ENCODE results near the gene MRPS12.
A peak's percentile ranks its signal among the peaks of the same experiment; 100 is the strongest.

The MRPS12 gene

GRCh38 chr19:38898788-38899446, 31.8 kb upstream of the MRPS12 start:
- Histone ChIP-seq H3K4me1 (ENCODE audit: insufficient read depth, poor library complexity, severe bottlenecking) (no peaks in the 10 kb centered on the region), H3K27ac (ENCODE audit: poor library complexity, severe bottlenecking) (no peak overlapping the region), H3K9me3 (ENCODE audit: severe bottlenecking) (no peaks in the 10 kb centered on the region), H3K27me3 (ENCODE audit: insufficient read depth, poor library complexity, severe bottlenecking) (no peaks in the 10 kb centered on the region), H3K4me3 (ENCODE audit: severe bottlenecking) (peak overlapping the region; percentile 66), H3K36me3 (ENCODE audit: low read depth) (no peaks in the 10 kb centered on the region)
- ATAC-seq (ENCODE audit: low read depth), result no peak
- TF ChIP-seq, protein P1, sequence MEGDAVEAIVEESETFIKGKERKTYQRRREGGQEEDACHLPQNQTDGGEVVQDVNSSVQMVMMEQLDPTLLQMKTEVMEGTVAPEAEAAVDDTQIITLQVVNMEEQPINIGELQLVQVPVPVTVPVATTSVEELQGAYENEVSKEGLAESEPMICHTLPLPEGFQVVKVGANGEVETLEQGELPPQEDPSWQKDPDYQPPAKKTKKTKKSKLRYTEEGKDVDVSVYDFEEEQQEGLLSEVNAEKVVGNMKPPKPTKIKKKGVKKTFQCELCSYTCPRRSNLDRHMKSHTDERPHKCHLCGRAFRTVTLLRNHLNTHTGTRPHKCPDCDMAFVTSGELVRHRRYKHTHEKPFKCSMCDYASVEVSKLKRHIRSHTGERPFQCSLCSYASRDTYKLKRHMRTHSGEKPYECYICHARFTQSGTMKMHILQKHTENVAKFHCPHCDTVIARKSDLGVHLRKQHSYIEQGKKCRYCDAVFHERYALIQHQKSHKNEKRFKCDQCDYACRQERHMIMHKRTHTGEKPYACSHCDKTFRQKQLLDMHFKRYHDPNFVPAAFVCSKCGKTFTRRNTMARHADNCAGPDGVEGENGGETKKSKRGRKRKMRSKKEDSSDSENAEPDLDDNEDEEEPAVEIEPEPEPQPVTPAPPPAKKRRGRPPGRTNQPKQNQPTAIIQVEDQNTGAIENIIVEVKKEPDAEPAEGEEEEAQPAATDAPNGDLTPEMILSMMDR (IDR thresholded peaks at IDR 0.05; ENCODE audit: poor library complexity, severe bottlenecking), result no peak
- no peak for DNase-seq (ENCODE audit: low spot score)

DNA sequence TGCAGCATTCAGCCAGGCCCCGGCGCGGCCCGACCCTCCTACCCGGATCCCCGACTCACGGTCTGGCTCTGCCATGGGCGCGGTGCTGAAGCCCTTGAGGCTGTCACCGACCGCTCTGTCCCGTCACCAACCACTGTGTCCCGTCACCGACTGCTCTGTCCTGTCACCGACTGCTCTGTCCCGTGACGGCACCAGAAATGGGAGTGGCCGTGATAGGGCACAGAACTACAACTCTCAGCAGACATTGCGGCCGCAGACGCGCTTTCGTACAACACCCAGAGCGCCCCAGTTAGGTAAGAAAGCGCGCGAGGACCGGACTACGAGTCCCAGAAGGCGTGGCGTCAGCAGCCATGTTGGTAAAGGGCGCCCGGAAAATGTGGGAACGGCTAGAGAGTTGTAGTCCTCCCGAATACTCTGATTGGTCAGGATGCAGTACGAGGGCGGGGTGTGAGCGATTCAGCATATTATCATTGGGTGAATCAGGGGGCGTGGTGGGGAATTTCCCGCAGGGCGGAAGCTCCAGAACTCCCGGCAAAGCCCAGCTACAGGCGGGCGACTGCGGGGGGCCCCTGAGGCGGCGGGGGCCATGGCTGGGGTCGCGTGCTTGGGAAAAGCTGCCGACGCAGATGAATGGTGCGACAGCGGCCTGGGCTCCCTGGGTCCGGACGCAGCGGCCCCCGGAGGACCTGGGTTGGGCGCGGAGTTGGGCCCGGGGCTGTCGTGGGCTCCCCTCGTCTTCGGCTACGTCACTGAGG, 31.1 kb upstream of the MRPS12 start, which contains the start of the genes NFKBIB and SIRT2:
Gene NFKBIB, plus strand, starts transcription at position 523 of the 755 bp plus-strand sequence. Its CDS starts 64 bp downstream, at position 587.
Gene SIRT2, minus strand, starts transcription at position 172 of the 755 bp plus-strand sequence. Its CDS starts 97 bp downstream, at position 75.
- no peaks in the 10 kb centered on the region for H3K9me3 ChIP-seq (ENCODE audit: severe bottlenecking)
- peak within 1 kb of the TSS; percentile 66 for H3K4me3 ChIP-seq (ENCODE audit: severe bottlenecking)
- DNase-seq (ENCODE audit: low spot score), result peak; percentile 100
- H3K27ac ChIP-seq (ENCODE audit: poor library complexity, severe bottlenecking), result peak within 1 kb of the TSS; percentile 15
- no peaks in the 10 kb centered on the region for H3K4me1 ChIP-seq (ENCODE audit: insufficient read depth, poor library complexity, severe bottlenecking)
- peak; percentile 96 for ATAC-seq (ENCODE audit: low read depth)
- no peaks in the 10 kb centered on the region for H3K36me3 ChIP-seq (ENCODE audit: low read depth)
- TF ChIP-seq, protein P1 (IDR thresholded peaks at IDR 0.05; ENCODE audit: poor library complexity, severe bottlenecking), result no peak
- H3K27me3 ChIP-seq (ENCODE audit: insufficient read depth, poor library complexity, severe bottlenecking), result no peaks in the 10 kb centered on the region

GRCh38 chr19:38900202-38900629, 30.5 kb upstream of the MRPS12 start:
- Histone ChIP-seq H3K27me3 (ENCODE audit: insufficient read depth, poor library complexity, severe bottlenecking) (no peaks in the 10 kb centered on the region), H3K9me3 (ENCODE audit: severe bottlenecking) (no peaks in the 10 kb centered on the region), H3K4me1 (ENCODE audit: insufficient read depth, poor library complexity, severe bottlenecking) (no peaks in the 10 kb centered on the region), H3K36me3 (ENCODE audit: low read depth) (no peaks in the 10 kb centered on the region), H3K27ac (ENCODE audit: poor library complexity, severe bottlenecking) (peak overlapping the region; percentile 15), H3K4me3 (ENCODE audit: severe bottlenecking) (peak overlapping the region; percentile 66)
- TF ChIP-seq, protein P1 (IDR thresholded peaks at IDR 0.05; ENCODE audit: poor library complexity, severe bottlenecking), result no peak
- no peak; the same call in 1 of the 3 replicates for ATAC-seq (ENCODE audit: low read depth)
- DNase-seq (ENCODE audit: low spot score), result no peak

GRCh38 chr19:38900743-38901190, 30.0 kb upstream of the MRPS12 start:
- Histone ChIP-seq H3K27ac (ENCODE audit: poor library complexity, severe bottlenecking) (peak overlapping the region; percentile 15), H3K27me3 (ENCODE audit: insufficient read depth, poor library complexity, severe bottlenecking) (no peaks in the 10 kb centered on the region), H3K36me3 (ENCODE audit: low read depth) (no peaks in the 10 kb centered on the region; the same call in 1 of the 2 replicates), H3K9me3 (ENCODE audit: severe bottlenecking) (no peaks in the 10 kb centered on the region), H3K4me3 (ENCODE audit: severe bottlenecking) (peak overlapping the region; percentile 66), H3K4me1 (ENCODE audit: insufficient read depth, poor library complexity, severe bottlenecking) (no peaks in the 10 kb centered on the region)
- DNase-seq (ENCODE audit: low spot score), result no peak
- TF ChIP-seq, protein P1 (IDR thresholded peaks at IDR 0.05; ENCODE audit: poor library complexity, severe bottlenecking), result no peak
- no peak for ATAC-seq (ENCODE audit: low read depth)
